Smooth muscle cell (in vitro differentiated cells): ENCODE measurements around the gene FRMPD4. TPM values are rescaled to one million over a fixed set of nuclear protein-coding genes. Genes with fewer than 3 reads are reported as not detected.

Experiments used
- DNase-seq: peaks from one replicate; lab custom pipeline; 2025; ENCODE audit not compliant: unreplicated experiment; lab: John Stamatoyannopoulos, UW
- H2AFZ ChIP-seq: fragments of 200-600 bp; sonication (generic); 2 replicates; pipeline ENCODE4 v1.6.0; 2016; ENCODE audit warnings: antibody characterized with exemption, low read depth, mild to moderate bottlenecking
- H3F3A ChIP-seq: fragments of 200-600 bp; sonication (generic); 2 replicates; pipeline ENCODE4 v1.6.0; 2017; ENCODE audit warnings: antibody characterized with exemption, low read depth
- H3K27ac ChIP-seq: fragments of 200-600 bp; sonication (generic); 2 replicates; pipeline ENCODE4 v1.5.1; 2016; ENCODE audit warnings: low read depth, mild to moderate bottlenecking
- H3K27me3 ChIP-seq: fragments of 200-600 bp; sonication (generic); 2 replicates; pipeline ENCODE4 v1.6.1; 2016; ENCODE audit warnings: low read depth, mild to moderate bottlenecking
- H3K36me3 ChIP-seq: fragments of 200-600 bp; sonication (generic); 2 replicates; pipeline ENCODE4 v1.5.1; 2016; ENCODE audit warnings: low read depth
- H3K4me1 ChIP-seq: fragments of 200-600 bp; sonication (generic); 2 replicates; pipeline ENCODE4 v1.5.1; 2016; ENCODE audit warnings: low read depth
- H3K4me2 ChIP-seq: fragments of 200-600 bp; sonication (generic); 2 replicates; pipeline ENCODE4 v1.6.0; 2016; ENCODE audit warnings: mild to moderate bottlenecking
- H3K4me3 ChIP-seq: fragments of 200-600 bp; sonication (generic); 2 replicates; pipeline ENCODE4 v1.5.1; 2016; ENCODE audit warnings: mild to moderate bottlenecking
- H3K79me2 ChIP-seq: fragments of 200-600 bp; sonication (generic); 2 replicates; pipeline ENCODE4 v1.6.0; 2016; ENCODE audit warnings: low read depth, mild to moderate bottlenecking
- H3K9ac ChIP-seq: fragments of 200-600 bp; sonication (generic); 2 replicates; pipeline ENCODE4 v1.6.0; 2016; ENCODE audit warnings: low read depth
- H3K9me3 ChIP-seq: fragments of 200-600 bp; sonication (generic); replicated peaks from 2 replicates; pipeline ENCODE4 v1.5.1; 2016; ENCODE audit warnings: low read depth
- H4K20me1 ChIP-seq: fragments of 200-600 bp; sonication (generic); 2 replicates; pipeline ENCODE4 v1.6.0; 2016; ENCODE audit warnings: low read depth
- WGBS: methylation state at CpG from one replicate; pipeline ENCODE4 v1.1.7; 2016; ENCODE audit warnings: low lambda C conversion rate; 5-methylcytosine and 5-hydroxymethylcytosine counted together
- polyA plus RNA-seq: library from polyadenylated mRNA; unstranded; fragments of >200 nt; fragmentation: Nextera tagmentation; extraction: Ambion mirVana; gene quantifications from 2 replicates; pipeline ENCODE4 v1.2.1, GENCODE V29; 2016
- total RNA-seq: library from RNA; depleted of rRNA; stranded (reverse); fragments of >200 nt; gene quantifications from 2 replicates; pipeline ENCODE4 v1.2.3, GENCODE V29; 2014
- TF ChIP-seq, protein P1 (sequence below): fragments of 200-600 bp; sonication (generic); IDR thresholded peaks from 2 replicates; pipeline ENCODE4 v1.5.1; 2017; ENCODE audit warnings: borderline replicate concordance, mild to moderate bottlenecking, antibody characterized with exemption; ENCODE audit not compliant: insufficient read depth, poor library complexity, severe bottlenecking

Gene FRMPD4
- total and polyA plus RNA-seq, 2 experiments from 2014 or later: 0.13 TPM; not detected in 1

- Histone ChIP-seq H2AFZ (no peak overlapping the region), H3F3A (no peaks in the 10 kb centered on the region), H3K79me2 (no peaks in the 10 kb centered on the region), H4K20me1 (no peaks in the 10 kb centered on the region), H3K9me3 (no peaks in the 10 kb centered on the region), H3K4me3 (no peak overlapping the region), H3K36me3 (no peaks in the 10 kb centered on the region), H3K27me3 (no peaks in the 10 kb centered on the region), H3K27ac (no peak overlapping the region), H3K9ac (no peak overlapping the region), H3K4me1 (no peaks in the 10 kb centered on the region), H3K4me2 (no peak overlapping the region)
- DNase-seq: no peak
- WGBS: 67% methylated on average over 1 of the region's 1 CpG
- TF ChIP-seq, protein P1, sequence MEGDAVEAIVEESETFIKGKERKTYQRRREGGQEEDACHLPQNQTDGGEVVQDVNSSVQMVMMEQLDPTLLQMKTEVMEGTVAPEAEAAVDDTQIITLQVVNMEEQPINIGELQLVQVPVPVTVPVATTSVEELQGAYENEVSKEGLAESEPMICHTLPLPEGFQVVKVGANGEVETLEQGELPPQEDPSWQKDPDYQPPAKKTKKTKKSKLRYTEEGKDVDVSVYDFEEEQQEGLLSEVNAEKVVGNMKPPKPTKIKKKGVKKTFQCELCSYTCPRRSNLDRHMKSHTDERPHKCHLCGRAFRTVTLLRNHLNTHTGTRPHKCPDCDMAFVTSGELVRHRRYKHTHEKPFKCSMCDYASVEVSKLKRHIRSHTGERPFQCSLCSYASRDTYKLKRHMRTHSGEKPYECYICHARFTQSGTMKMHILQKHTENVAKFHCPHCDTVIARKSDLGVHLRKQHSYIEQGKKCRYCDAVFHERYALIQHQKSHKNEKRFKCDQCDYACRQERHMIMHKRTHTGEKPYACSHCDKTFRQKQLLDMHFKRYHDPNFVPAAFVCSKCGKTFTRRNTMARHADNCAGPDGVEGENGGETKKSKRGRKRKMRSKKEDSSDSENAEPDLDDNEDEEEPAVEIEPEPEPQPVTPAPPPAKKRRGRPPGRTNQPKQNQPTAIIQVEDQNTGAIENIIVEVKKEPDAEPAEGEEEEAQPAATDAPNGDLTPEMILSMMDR: no peak
These were observed 273.6 kb downstream of the FRMPD4 start for GRCh38 chrX:12411831-12412230.

DNA sequence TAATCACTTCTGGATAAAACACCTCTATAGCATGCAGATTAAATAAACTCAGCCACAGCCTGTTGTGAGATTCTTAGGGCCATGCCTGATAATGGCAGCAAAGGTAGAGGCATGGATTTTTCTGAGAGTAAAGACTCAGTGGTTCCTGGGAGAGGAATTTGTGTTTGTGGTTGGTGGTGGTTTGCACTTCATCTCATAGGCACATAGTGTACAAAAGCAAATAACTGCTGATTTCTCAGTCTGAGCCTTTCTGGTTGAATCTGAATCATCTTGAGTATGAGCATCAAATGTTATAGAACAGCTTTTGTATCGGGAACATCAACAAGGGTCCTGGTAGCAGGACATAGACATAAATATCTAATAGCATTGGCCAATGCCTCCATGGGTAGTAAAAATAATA, 274.3 kb downstream of the FRMPD4 start:
- TF ChIP-seq, protein P1: no peak
- Histone ChIP-seq H3K4me3 (no peak overlapping the region), H4K20me1 (no peaks in the 10 kb centered on the region), H3K4me1 (no peaks in the 10 kb centered on the region), H3K79me2 (no peaks in the 10 kb centered on the region), H3K4me2 (no peak overlapping the region), H3K36me3 (no peaks in the 10 kb centered on the region), H3K9me3 (no peaks in the 10 kb centered on the region), H2AFZ (no peak overlapping the region), H3K27ac (no peak overlapping the region), H3K9ac (no peak overlapping the region), H3F3A (no peaks in the 10 kb centered on the region), H3K27me3 (no peaks in the 10 kb centered on the region)
- no peak for DNase-seq
- WGBS: 73% methylated on average over 1 of the region's 1 CpG

DNA sequence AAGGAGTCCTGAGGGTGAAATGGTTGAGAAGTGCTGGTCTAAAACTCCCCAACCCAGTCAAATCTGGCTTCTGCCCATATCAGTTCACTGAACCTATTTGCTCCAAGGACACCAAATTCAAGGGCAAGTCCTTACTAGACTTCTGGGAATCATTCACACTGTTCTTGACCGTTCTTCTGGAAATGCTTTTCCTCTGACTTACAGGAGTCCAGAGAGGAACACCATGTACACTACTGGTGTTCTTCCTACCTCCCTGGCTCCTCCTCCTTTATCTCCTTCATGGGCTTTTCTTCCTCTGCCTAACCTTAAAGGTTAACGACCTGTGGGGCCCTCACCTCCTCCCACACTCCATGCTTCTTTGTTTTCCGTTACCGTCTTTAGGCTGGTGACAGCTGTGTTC, 281.3 kb downstream of the FRMPD4 start:
- 78% methylated on average over 4 of the region's 4 CpGs for WGBS

GRCh38 chrX:12421918-12422317, 283.6 kb downstream of the FRMPD4 start:
- no peaks in the 10 kb centered on the region for H3K4me1 ChIP-seq
- WGBS: 62% methylated on average over 5 of the region's 5 CpGs
- no peak overlapping the region for H3K4me2 ChIP-seq
- no peak overlapping the region for H3K27ac ChIP-seq
- H3K27me3 ChIP-seq: no peaks in the 10 kb centered on the region
- no peaks in the 10 kb centered on the region for H3K79me2 ChIP-seq
- no peaks in the 10 kb centered on the region for H3K36me3 ChIP-seq
- H3K9me3 ChIP-seq: no peaks in the 10 kb centered on the region
- DNase-seq: no peak
- no peaks in the 10 kb centered on the region for H4K20me1 ChIP-seq
- H3K9ac ChIP-seq: no peak overlapping the region
- H3F3A ChIP-seq: no peaks in the 10 kb centered on the region
- TF ChIP-seq, protein P1: no peak
- H3K4me3 ChIP-seq: no peak overlapping the region
- H2AFZ ChIP-seq: no peak overlapping the region

More for the DNA sequence above, 281.3 kb downstream of the FRMPD4 start:
- no peaks in the 10 kb centered on the region for H3K9me3 ChIP-seq
- H3K79me2 ChIP-seq: no peaks in the 10 kb centered on the region
- H4K20me1 ChIP-seq: no peaks in the 10 kb centered on the region
- H3F3A ChIP-seq: no peaks in the 10 kb centered on the region
- H3K27ac ChIP-seq: no peak overlapping the region
- no peak for DNase-seq
- no peak overlapping the region for H3K4me3 ChIP-seq
- H2AFZ ChIP-seq: no peak overlapping the region
- no peak overlapping the region for H3K9ac ChIP-seq
- H3K27me3 ChIP-seq: no peaks in the 10 kb centered on the region
- no peaks in the 10 kb centered on the region for H3K4me1 ChIP-seq
- TF ChIP-seq, protein P1: no peak
- H3K4me2 ChIP-seq: no peak overlapping the region
- no peaks in the 10 kb centered on the region for H3K36me3 ChIP-seq
